WTC11 (cell line): Measurements from ENCODE around the gene GRIN2A. TPM values are rescaled to one million over a fixed set of nuclear protein-coding genes. Genes with fewer than 3 reads are reported as not detected.

ENCODE experiments used
- ATAC-seq: fragments of 200-7000 bp; cut with Tn5 transposase; 2 replicates; pipeline ENCODE4 v1.10.0; 2021; ENCODE audit warnings: mild to moderate bottlenecking, moderate library complexity
- CTCF ChIA-PET: fragments of 300-600 bp; sonication (Branson Sonifier 250); formaldehyde crosslinking; loops from one replicate; lab custom pipeline; 2021; ENCODE audit warnings: antibody characterized with exemption; lab: Charles Lee
- POLR2A ChIA-PET: fragments of 350-600 bp; sonication (Branson Sonifier 250); formaldehyde crosslinking; loops from one replicate; lab custom pipeline; 2021; ENCODE audit warnings: antibody characterized with exemption; lab: Charles Lee
- DNase-seq: peaks from one replicate; pipeline ENCODE4 v3.0.0; 2021; ENCODE audit warnings: low spot score
- H3K27ac Mint-ChIP-seq: 2 replicates; pipeline ENCODE4 v1.8.0; 2021; ENCODE audit warnings: mixed read lengths
- H3K27me3 Mint-ChIP-seq: 2 replicates; pipeline ENCODE4 v1.8.0; 2021; ENCODE audit warnings: low read depth, mild to moderate bottlenecking, moderate library complexity, mixed read lengths
- H3K36me3 Mint-ChIP-seq: 2 replicates; pipeline ENCODE4 v1.8.0; 2021; ENCODE audit warnings: mixed read lengths
- H3K4me1 Mint-ChIP-seq: 2 replicates; pipeline ENCODE4 v1.8.0; 2022; ENCODE audit warnings: mixed read lengths
- H3K4me3 Mint-ChIP-seq: 2 replicates; pipeline ENCODE4 v1.8.0; 2021; ENCODE audit warnings: mild to moderate bottlenecking, moderate library complexity, mixed read lengths
- H3K9me3 Mint-ChIP-seq: 2 replicates; pipeline ENCODE4 v1.8.0; 2021; ENCODE audit warnings: mixed read lengths
- CREB1 ChIP-seq: sonication (generic); formaldehyde crosslinking; IDR thresholded peaks from 2 replicates; pipeline ENCODE4 v1.8.0; 2023; ENCODE audit warnings: mild to moderate bottlenecking, missing genetic modification reagents
- EMX1 ChIP-seq: fragments of 250-450 bp; sonication (Bioruptor Pico); IDR thresholded peaks from 2 replicates; pipeline ENCODE4 v1.8.0; 2021; ENCODE audit warnings: mild to moderate bottlenecking
- FOXP1 ChIP-seq: sonication (generic); formaldehyde crosslinking; IDR thresholded peaks from 2 replicates; pipeline ENCODE4 v1.8.0; 2022; ENCODE audit warnings: missing genetic modification reagents, mild to moderate bottlenecking, moderate library complexity, borderline replicate concordance
- IRF2 ChIP-seq: sonication (generic); formaldehyde crosslinking; IDR thresholded peaks from 2 replicates; pipeline ENCODE4 v1.8.0; 2022; ENCODE audit warnings: low read depth, missing genetic modification reagents, borderline replicate concordance
- KAT7 ChIP-seq: sonication (generic); formaldehyde crosslinking; IDR thresholded peaks from 2 replicates; pipeline ENCODE4 v1.8.1; 2023; ENCODE audit warnings: missing genetic modification reagents, mild to moderate bottlenecking, borderline replicate concordance
- MAX ChIP-seq: sonication (generic); formaldehyde crosslinking; IDR thresholded peaks from 2 replicates; pipeline ENCODE4 v1.8.0; 2022; ENCODE audit warnings: mild to moderate bottlenecking, missing genetic modification reagents
- NR3C1 ChIP-seq: sonication (generic); formaldehyde crosslinking; conservative IDR thresholded peaks from 2 replicates; pipeline ENCODE4 v1.8.1; 2023; ENCODE audit warnings: low read depth, mild to moderate bottlenecking, missing genetic modification reagents
- OVOL2 ChIP-seq: fragments of 250-450 bp; sonication (Bioruptor Pico); IDR thresholded peaks from 2 replicates; pipeline ENCODE4 v1.9.0; 2021; ENCODE audit warnings: mild to moderate bottlenecking, borderline replicate concordance
- RORB ChIP-seq: fragments of 250-450 bp; sonication (Bioruptor Pico); IDR thresholded peaks from 2 replicates; pipeline ENCODE4 v1.9.0; 2021; ENCODE audit warnings: mild to moderate bottlenecking
- SMAD3 ChIP-seq: sonication (generic); formaldehyde crosslinking; IDR thresholded peaks from 2 replicates; pipeline ENCODE4 v1.8.0; 2022; ENCODE audit warnings: missing genetic modification reagents, mild to moderate bottlenecking, borderline replicate concordance
- SMAD4 ChIP-seq: sonication (generic); formaldehyde crosslinking; IDR thresholded peaks from 2 replicates; pipeline ENCODE4 v1.8.0; 2022; ENCODE audit warnings: mild to moderate bottlenecking, missing genetic modification reagents
- SOX15 ChIP-seq: fragments of 250-450 bp; sonication (Bioruptor Pico); IDR thresholded peaks from 2 replicates; pipeline ENCODE4 v1.9.0; 2021; ENCODE audit warnings: mild to moderate bottlenecking
- SP1 ChIP-seq: sonication (generic); formaldehyde crosslinking; conservative IDR thresholded peaks from 2 replicates; pipeline ENCODE4 v1.8.1; 2022; ENCODE audit warnings: missing genetic modification reagents
- ZBTB21 ChIP-seq: sonication (generic); formaldehyde crosslinking; IDR thresholded peaks from 2 replicates; pipeline ENCODE4 v1.8.1; 2023; ENCODE audit warnings: mild to moderate bottlenecking, missing genetic modification reagents, borderline replicate concordance
- ZBTB43 ChIP-seq: sonication (generic); formaldehyde crosslinking; IDR thresholded peaks from 2 replicates; pipeline ENCODE4 v1.8.1; 2023; ENCODE audit warnings: mild to moderate bottlenecking, missing genetic modification reagents
- total RNA-seq: library from RNA; stranded (reverse); gene quantifications from 3 replicates; pipeline ENCODE4 v1.2.3, GENCODE V29; 2021
- TF ChIP-seq, protein P1 (sequence below): sonication (generic); formaldehyde crosslinking; IDR thresholded peaks from 2 replicates; pipeline ENCODE4 v1.8.1; 2022; ENCODE audit warnings: mild to moderate bottlenecking, moderate library complexity, missing genetic modification reagents
- TF ChIP-seq, protein P2 (sequence below): sonication (generic); formaldehyde crosslinking; IDR thresholded peaks from 2 replicates; pipeline ENCODE4 v1.8.0; 2023; ENCODE audit warnings: missing genetic modification reagents, mild to moderate bottlenecking, borderline replicate concordance
- TF ChIP-seq, protein P3 (sequence below): sonication (generic); formaldehyde crosslinking; IDR thresholded peaks from 2 replicates; pipeline ENCODE4 v1.8.1; 2023; ENCODE audit warnings: mild to moderate bottlenecking, missing genetic modification reagents, moderate library complexity

Gene GRIN2A
- total RNA-seq, 1 experiment from 2014 or later = 3.5 TPM

DNA sequence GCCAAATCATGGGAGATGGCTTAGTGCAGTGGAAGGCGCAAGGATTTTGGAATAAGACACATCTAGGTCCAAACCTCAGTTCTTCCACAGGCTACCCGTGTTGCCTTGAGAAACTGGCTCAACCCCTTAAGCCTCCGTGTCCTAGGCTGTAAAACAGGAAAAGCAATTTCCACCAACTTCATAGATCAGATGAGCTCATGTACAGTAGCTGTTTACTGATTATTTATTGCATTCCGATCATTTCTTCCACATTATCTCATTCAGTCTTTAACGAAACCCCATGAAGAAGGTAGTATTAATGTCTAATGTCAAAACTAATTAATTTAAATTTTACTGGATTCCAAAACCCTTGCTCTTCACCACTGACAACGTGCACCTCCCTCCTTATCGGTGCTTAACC is 231.6 kb downstream of the GRIN2A start:
- no peak overlapping the region for H3K27ac Mint-ChIP-seq
- peaks cover 39% of the 10 kb centered on the region for H3K4me1 Mint-ChIP-seq
- no peaks in the 10 kb centered on the region for H3K36me3 Mint-ChIP-seq
- H3K27me3 Mint-ChIP-seq = peaks cover 43% of the 10 kb centered on the region
- H3K9me3 Mint-ChIP-seq = peaks cover 5% of the 10 kb centered on the region; the same call in 1 of the 2 replicates
- ATAC-seq (no peak), DNase-seq (no peak)
- POLR2A ChIA-PET = no interaction called here
- TF ChIP-seq IRF2 (CRISPR knock-in tag) (no peak), MAX (no peak), RORB (CRISPR knock-in tag) (no peak), ZBTB43 (CRISPR knock-in tag) (no peak), SMAD3 (CRISPR knock-in tag) (no peak), NR3C1 (CRISPR knock-in tag) (no peak), KAT7 (CRISPR knock-in tag) (no peak), OVOL2 (CRISPR knock-in tag) (no peak), CREB1 (CRISPR knock-in tag) (no peak), SOX15 (CRISPR knock-in tag) (no peak), FOXP1 (CRISPR knock-in tag) (no peak), ZBTB21 (no peak)
- TF ChIP-seq, protein P1, sequence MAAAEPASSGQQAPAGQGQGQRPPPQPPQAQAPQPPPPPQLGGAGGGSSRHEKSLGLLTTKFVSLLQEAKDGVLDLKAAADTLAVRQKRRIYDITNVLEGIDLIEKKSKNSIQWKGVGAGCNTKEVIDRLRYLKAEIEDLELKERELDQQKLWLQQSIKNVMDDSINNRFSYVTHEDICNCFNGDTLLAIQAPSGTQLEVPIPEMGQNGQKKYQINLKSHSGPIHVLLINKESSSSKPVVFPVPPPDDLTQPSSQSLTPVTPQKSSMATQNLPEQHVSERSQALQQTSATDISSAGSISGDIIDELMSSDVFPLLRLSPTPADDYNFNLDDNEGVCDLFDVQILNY (CRISPR knock-in tag) = no peak
- TF ChIP-seq, protein P2, sequence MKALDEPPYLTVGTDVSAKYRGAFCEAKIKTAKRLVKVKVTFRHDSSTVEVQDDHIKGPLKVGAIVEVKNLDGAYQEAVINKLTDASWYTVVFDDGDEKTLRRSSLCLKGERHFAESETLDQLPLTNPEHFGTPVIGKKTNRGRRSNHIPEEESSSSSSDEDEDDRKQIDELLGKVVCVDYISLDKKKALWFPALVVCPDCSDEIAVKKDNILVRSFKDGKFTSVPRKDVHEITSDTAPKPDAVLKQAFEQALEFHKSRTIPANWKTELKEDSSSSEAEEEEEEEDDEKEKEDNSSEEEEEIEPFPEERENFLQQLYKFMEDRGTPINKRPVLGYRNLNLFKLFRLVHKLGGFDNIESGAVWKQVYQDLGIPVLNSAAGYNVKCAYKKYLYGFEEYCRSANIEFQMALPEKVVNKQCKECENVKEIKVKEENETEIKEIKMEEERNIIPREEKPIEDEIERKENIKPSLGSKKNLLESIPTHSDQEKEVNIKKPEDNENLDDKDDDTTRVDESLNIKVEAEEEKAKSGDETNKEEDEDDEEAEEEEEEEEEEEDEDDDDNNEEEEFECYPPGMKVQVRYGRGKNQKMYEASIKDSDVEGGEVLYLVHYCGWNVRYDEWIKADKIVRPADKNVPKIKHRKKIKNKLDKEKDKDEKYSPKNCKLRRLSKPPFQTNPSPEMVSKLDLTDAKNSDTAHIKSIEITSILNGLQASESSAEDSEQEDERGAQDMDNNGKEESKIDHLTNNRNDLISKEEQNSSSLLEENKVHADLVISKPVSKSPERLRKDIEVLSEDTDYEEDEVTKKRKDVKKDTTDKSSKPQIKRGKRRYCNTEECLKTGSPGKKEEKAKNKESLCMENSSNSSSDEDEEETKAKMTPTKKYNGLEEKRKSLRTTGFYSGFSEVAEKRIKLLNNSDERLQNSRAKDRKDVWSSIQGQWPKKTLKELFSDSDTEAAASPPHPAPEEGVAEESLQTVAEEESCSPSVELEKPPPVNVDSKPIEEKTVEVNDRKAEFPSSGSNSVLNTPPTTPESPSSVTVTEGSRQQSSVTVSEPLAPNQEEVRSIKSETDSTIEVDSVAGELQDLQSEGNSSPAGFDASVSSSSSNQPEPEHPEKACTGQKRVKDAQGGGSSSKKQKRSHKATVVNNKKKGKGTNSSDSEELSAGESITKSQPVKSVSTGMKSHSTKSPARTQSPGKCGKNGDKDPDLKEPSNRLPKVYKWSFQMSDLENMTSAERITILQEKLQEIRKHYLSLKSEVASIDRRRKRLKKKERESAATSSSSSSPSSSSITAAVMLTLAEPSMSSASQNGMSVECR (CRISPR knock-in tag) = no peak
- TF ChIP-seq, all 79 proteins: peak for 0
- no peak overlapping the region for H3K4me3 Mint-ChIP-seq
- CTCF ChIA-PET = interaction anchor here (1.0 kb wide), 1 partner anchor 695 kb away, joined by 3 read pairs; no protein-coding TSS in a partner anchor

GRCh38 chr16:9949396-9949795 is 232.8 kb downstream of the GRIN2A start:
- H3K36me3 Mint-ChIP-seq = no peaks in the 10 kb centered on the region
- H3K9me3 Mint-ChIP-seq = peaks cover 5% of the 10 kb centered on the region; the same call in 1 of the 2 replicates
- no peak for TF ChIP-seq EMX1 (CRISPR knock-in tag)
- TF ChIP-seq, protein P3, sequence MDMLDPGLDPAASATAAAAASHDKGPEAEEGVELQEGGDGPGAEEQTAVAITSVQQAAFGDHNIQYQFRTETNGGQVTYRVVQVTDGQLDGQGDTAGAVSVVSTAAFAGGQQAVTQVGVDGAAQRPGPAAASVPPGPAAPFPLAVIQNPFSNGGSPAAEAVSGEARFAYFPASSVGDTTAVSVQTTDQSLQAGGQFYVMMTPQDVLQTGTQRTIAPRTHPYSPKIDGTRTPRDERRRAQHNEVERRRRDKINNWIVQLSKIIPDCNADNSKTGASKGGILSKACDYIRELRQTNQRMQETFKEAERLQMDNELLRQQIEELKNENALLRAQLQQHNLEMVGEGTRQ (CRISPR knock-in tag) = no peak
- TF ChIP-seq SMAD4 (CRISPR knock-in tag) = no peak
- no peak for TF ChIP-seq OVOL2 (CRISPR knock-in tag)
- no peak for TF ChIP-seq SP1 (CRISPR knock-in tag)
- DNase-seq (no peak), ATAC-seq (no peak)
- POLR2A ChIA-PET = no interaction called here
- CTCF ChIA-PET = no interaction called here
- H3K4me3 Mint-ChIP-seq = no peak overlapping the region
- peaks cover 48% of the 10 kb centered on the region for H3K4me1 Mint-ChIP-seq
- H3K27ac Mint-ChIP-seq = no peak overlapping the region
- peaks cover 40% of the 10 kb centered on the region for H3K27me3 Mint-ChIP-seq
